Measurements from ENCODE around the gene GADD45B.

- TF ChIP-seq CTCF (IDR thresholded peaks at IDR 0.05), result no peak
- no peak for TF ChIP-seq SIN3A (IDR thresholded peaks at IDR 0.05; ENCODE audit: borderline replicate concordance, insufficient read depth, low read depth, low read length)
- no peak for TF ChIP-seq POLR2AphosphoS5 (IDR thresholded peaks at IDR 0.05; ENCODE audit: low read depth, low read length)
Observed at GRCh38 chr19:2443785-2444182, 32.1 kb upstream of the GADD45B start.

Measured in Panc1 (cell line).